PC-9 (cell line): ENCODE measurements around the gene GNAO1. TPM values are rescaled to one million over a fixed set of nuclear protein-coding genes. Genes with fewer than 3 reads are reported as not detected.

Source experiments
- BruUV-seq: library from RNA; stranded (reverse); fragments of 400-500 nt; replicated peaks from 2 replicates; lab custom pipeline; 2021; lab: Mats Ljungman, UMichigan
- CTCF ChIA-PET: fragments of 300-600 bp; sonication (Branson Sonifier 250); formaldehyde crosslinking; loops from one replicate; lab custom pipeline; 2022; ENCODE audit warnings: antibody characterized with exemption; lab: Charles Lee
- POLR2A ChIA-PET: fragments of 300-600 bp; sonication (Branson Sonifier 250); formaldehyde crosslinking; loops from one replicate; lab custom pipeline; 2022; ENCODE audit warnings: antibody characterized with exemption; ENCODE audit not compliant: unreplicated experiment; lab: Charles Lee
- DNase-seq, 2 experiments: peaks; one replicate each; pipeline versions ENCODE4 v3.0.0 to v3.0.0-alpha.2; 2015 to 2022; ENCODE audit warnings: mixed read lengths in 1 of 2
- H2AFZ ChIP-seq: fragments of 200-600 bp; sonication (generic); 2 replicates; pipeline ENCODE4 v1.8.1; 2017; ENCODE audit warnings: antibody characterized with exemption
- H3F3A ChIP-seq: fragments of 200-600 bp; sonication (generic); 2 replicates; pipeline ENCODE4 v1.8.1; 2017; ENCODE audit warnings: antibody characterized with exemption, mild to moderate bottlenecking, low read depth; ENCODE audit not compliant: insufficient read depth
- H3K27ac ChIP-seq: fragments of 200-600 bp; sonication (generic); 2 replicates; pipeline ENCODE4 v1.6.1; 2016; ENCODE audit warnings: mixed run types
- H3K27me3 ChIP-seq: fragments of 200-600 bp; sonication (generic); 2 replicates; pipeline ENCODE4 v1.6.1; 2016; ENCODE audit warnings: low read depth, mixed run types; ENCODE audit not compliant: insufficient read depth
- H3K36me3 ChIP-seq: fragments of 200-600 bp; sonication (generic); 2 replicates; pipeline ENCODE4 v1.6.1; 2016; ENCODE audit warnings: low read depth, mixed run types
- H3K4me1 ChIP-seq: fragments of 200-600 bp; sonication (generic); replicated peaks from 2 replicates; pipeline ENCODE4 v1.6.1; 2016; ENCODE audit warnings: mixed run types; ENCODE audit not compliant: insufficient read depth
- H3K4me2 ChIP-seq: fragments of 200-600 bp; sonication (generic); 2 replicates; pipeline ENCODE4 v1.6.1; 2017; ENCODE audit warnings: mixed run types
- H3K4me3 ChIP-seq: fragments of 200-600 bp; sonication (generic); 2 replicates; pipeline ENCODE4 v1.6.1; 2016; ENCODE audit warnings: mixed run types
- H3K79me2 ChIP-seq: fragments of 200-600 bp; sonication (generic); 2 replicates; pipeline ENCODE4 v1.6.1; 2017; ENCODE audit warnings: low read depth, mixed run types
- H3K9me2 ChIP-seq: fragments of 200-600 bp; sonication (generic); 2 replicates; pipeline ENCODE4 v1.8.1; 2017; ENCODE audit warnings: mild to moderate bottlenecking; ENCODE audit not compliant: insufficient read depth
- H3K9me3 ChIP-seq: fragments of 200-600 bp; sonication (generic); 2 replicates; pipeline ENCODE4 v1.8.1; 2016; ENCODE audit warnings: low read depth; ENCODE audit not compliant: insufficient read depth
- H4K20me1 ChIP-seq: fragments of 200-600 bp; sonication (generic); 2 replicates; pipeline ENCODE4 v1.8.1; 2017; ENCODE audit not compliant: insufficient read depth
- EZH2 ChIP-seq: fragments of 200-600 bp; sonication (generic); IDR thresholded peaks from 2 replicates; pipeline ENCODE4 v1.8.0; 2017; ENCODE audit warnings: antibody characterized with exemption, low read depth
- intact Hi-C: fragments of 100-400 bp; cut with micrococcal nuclease; formaldehyde crosslinking; loops from one replicate; pipeline ENCODE4 v1.10.0; 2022; ENCODE audit not compliant: unreplicated experiment
- total RNA-seq: library from RNA; stranded (reverse); gene quantifications from 2 replicates; pipeline ENCODE4 v1.2.3, GENCODE V29; 2021
- TF ChIP-seq, protein P1 (sequence below): fragments of 200-600 bp; sonication (generic); conservative IDR thresholded peaks from 2 replicates; pipeline ENCODE4 v1.6.1; 2017; ENCODE audit warnings: mixed run types, antibody characterized with exemption, mild to moderate bottlenecking, moderate library complexity

Gene GNAO1
- total RNA-seq, 1 experiment from 2014 or later, result 2.8 TPM

DNA sequence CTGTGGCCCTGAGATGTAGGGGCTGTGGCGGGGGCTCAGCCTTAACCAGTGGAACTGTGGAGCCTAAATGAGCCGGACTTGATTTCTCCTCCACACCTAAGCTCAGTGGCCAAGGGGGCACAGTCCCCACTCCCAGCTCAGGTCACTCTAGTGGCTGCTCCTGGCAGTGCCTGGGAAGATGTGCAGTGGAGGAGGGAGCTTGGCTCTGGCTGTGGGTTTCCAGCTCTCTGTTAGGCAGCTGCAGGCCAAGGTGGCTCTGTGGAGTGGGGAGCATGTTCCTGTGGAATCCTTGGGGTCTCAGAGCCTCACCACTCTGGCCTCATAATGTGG, 157.8 kb downstream of the GNAO1 start:
- POLR2A ChIA-PET, result no interaction called here

DNA sequence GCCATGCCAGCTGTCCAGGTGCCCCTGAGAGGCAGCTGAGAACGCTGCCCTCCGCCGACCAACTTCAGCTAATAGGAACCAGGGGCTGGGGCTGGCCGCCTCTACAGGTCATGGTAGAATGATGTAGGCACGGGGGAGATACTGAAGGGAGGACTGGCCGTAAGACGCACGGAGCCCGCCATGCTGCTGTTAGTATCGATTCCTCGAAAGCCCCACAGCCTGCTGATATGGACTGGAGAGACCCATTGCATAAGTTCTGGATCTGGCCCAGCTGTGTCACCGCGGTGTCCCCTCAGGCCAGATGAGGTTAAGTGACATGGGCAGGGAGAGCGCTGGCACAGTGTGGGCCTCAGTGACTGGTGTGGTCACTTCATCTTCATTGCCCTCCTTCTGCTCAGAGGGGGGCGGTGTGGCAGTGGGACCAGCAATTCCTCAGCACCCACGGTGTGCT, 158.4 kb downstream of the GNAO1 start:
- intact Hi-C loops, result loop anchor here (10.0 kb wide), 1 partner anchor 355 kb away; no protein-coding TSS in a partner anchor
- H3K27me3 ChIP-seq, result no peaks in the 10 kb centered on the region
- H3K79me2 ChIP-seq, result no peaks in the 10 kb centered on the region
- peaks cover 22% of the 10 kb centered on the region for H3K4me1 ChIP-seq
- H3K4me2 ChIP-seq, result no peak overlapping the region
- no peak overlapping the region for H3K27ac ChIP-seq
- BruUV-seq, result no TSS peak
- H3F3A ChIP-seq, result no peaks in the 10 kb centered on the region
- H3K9me3 ChIP-seq, result no peaks in the 10 kb centered on the region
- H4K20me1 ChIP-seq, result no peaks in the 10 kb centered on the region
- ChIA-PET POLR2A (no interaction called here), CTCF (no interaction called here)
- no peak overlapping the region for H3K4me3 ChIP-seq
- H2AFZ ChIP-seq, result no peak overlapping the region
- TF ChIP-seq, protein P1, sequence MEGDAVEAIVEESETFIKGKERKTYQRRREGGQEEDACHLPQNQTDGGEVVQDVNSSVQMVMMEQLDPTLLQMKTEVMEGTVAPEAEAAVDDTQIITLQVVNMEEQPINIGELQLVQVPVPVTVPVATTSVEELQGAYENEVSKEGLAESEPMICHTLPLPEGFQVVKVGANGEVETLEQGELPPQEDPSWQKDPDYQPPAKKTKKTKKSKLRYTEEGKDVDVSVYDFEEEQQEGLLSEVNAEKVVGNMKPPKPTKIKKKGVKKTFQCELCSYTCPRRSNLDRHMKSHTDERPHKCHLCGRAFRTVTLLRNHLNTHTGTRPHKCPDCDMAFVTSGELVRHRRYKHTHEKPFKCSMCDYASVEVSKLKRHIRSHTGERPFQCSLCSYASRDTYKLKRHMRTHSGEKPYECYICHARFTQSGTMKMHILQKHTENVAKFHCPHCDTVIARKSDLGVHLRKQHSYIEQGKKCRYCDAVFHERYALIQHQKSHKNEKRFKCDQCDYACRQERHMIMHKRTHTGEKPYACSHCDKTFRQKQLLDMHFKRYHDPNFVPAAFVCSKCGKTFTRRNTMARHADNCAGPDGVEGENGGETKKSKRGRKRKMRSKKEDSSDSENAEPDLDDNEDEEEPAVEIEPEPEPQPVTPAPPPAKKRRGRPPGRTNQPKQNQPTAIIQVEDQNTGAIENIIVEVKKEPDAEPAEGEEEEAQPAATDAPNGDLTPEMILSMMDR, result no peak
- TF ChIP-seq EZH2, result no peak
- H3K36me3 ChIP-seq, result no peaks in the 10 kb centered on the region
- H3K9me2 ChIP-seq, result no peaks in the 10 kb centered on the region
- peak in 1 of 2 experiments; percentile 31 for DNase-seq

More for the DNA sequence above, 157.8 kb downstream of the GNAO1 start:
- TF ChIP-seq EZH2, result no peak
- TF ChIP-seq, protein P1, result no peak
- no peaks in the 10 kb centered on the region for H3K36me3 ChIP-seq
- no peaks in the 10 kb centered on the region for H3K79me2 ChIP-seq
- no peak overlapping the region for H3K4me3 ChIP-seq
- no peaks in the 10 kb centered on the region for H4K20me1 ChIP-seq
- CTCF ChIA-PET, result no interaction called here
- DNase-seq, result no peak
- H3K4me2 ChIP-seq, result no peak overlapping the region
- intact Hi-C loops, result no loop called here
- no peaks in the 10 kb centered on the region for H3K9me3 ChIP-seq
- H2AFZ ChIP-seq, result no peak overlapping the region
- BruUV-seq, result no TSS peak
- no peaks in the 10 kb centered on the region for H3K27me3 ChIP-seq
- peaks cover 29% of the 10 kb centered on the region for H3K4me1 ChIP-seq
- no peaks in the 10 kb centered on the region for H3F3A ChIP-seq
- H3K9me2 ChIP-seq, result no peaks in the 10 kb centered on the region
- H3K27ac ChIP-seq, result no peak overlapping the region

DNA sequence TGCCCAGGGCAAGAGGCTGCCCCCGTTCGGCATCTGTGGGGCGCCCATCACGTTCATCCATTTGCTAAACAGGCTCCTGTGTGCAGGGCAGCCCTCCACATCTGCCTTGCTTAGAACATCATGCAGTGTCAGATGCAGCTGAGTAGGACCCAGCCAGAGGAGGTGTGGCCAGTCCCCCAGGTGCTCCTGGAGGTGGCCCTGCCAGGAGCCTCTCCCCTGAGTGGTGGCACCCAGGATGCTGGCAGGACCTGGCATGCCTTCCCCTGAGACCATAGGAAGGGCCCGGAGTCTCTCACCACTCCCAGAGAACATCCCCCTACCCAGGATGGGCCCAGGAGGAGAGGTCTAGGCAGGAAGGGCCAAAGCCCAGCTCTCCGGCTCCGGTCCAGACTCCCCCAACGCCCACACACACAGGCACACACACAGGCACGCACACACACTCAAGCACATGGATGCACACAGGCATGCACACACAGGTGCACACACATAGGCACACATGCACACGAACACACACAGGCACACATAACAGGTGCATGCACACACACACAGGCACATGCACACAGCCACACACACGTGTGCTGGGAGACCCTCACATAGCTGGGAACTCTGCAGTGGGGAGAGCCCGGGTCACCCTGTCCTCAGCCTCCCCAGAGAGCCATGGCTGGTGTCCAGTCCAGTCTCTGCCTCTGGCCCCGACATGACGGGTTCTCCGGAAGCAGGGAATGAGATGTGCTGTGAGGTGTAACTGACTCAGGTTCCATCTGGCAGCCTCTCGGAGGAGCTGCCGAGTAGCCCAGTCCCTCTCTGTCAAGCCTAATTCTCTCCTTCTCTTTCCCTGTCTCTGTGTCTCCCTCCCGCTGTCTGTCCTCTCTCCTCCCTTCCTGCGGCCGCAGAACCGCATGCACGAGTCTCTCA, 159.5 kb downstream of the GNAO1 start:
- POLR2A ChIA-PET, result no interaction called here
- Histone ChIP-seq H3K36me3 (no peaks in the 10 kb centered on the region), H3K9me3 (no peaks in the 10 kb centered on the region), H3K9me2 (no peaks in the 10 kb centered on the region), H3K27me3 (no peaks in the 10 kb centered on the region), H3K4me3 (no peak overlapping the region), H3F3A (no peaks in the 10 kb centered on the region), H2AFZ (no peak overlapping the region), H3K4me1 (peaks cover 16% of the 10 kb centered on the region), H3K79me2 (no peaks in the 10 kb centered on the region), H3K4me2 (no peak overlapping the region), H4K20me1 (no peaks in the 10 kb centered on the region), H3K27ac (no peak overlapping the region)
- CTCF ChIA-PET, result no interaction called here
- DNase-seq, result peak in 1 of 2 experiments; percentile 9
- TF ChIP-seq, protein P1, result no peak
- no peak for TF ChIP-seq EZH2
- BruUV-seq, result no TSS peak
- intact Hi-C loops, result loop anchor here (10.0 kb wide), 1 partner anchor 354 kb away; no protein-coding TSS in a partner anchor
